HG02763 (cell line): Measurements from ENCODE around the gene SFMBT1.
A peak's percentile ranks its signal among the peaks of the same experiment; 100 is the strongest.

ENCODE experiments used
- ATAC-seq: cut with Tn5 transposase; IDR thresholded peaks from one replicate; pipeline ENCODE4 v1.9.1; 2021; ENCODE audit warnings: mild to moderate bottlenecking, moderate library complexity; ENCODE audit not compliant: unreplicated experiment

SFMBT1 gene

GRCh38 chr3:53045518-53046170, at the start of gene SFMBT1:
TSS of gene SFMBT1 (minus strand) at chr3:53046073. CDS start at chr3:52969128, 76,945 bp downstream.
- ATAC-seq = peak; percentile 49

- no peak for ATAC-seq
These were observed 47.1 kb upstream of the SFMBT1 start for GRCh38 chr3:53092942-53093341.

- ATAC-seq = no peak
These were observed 46.3 kb upstream of the SFMBT1 start for GRCh38 chr3:53092216-53092615.

- no peak for ATAC-seq
These were observed 45.1 kb upstream of the SFMBT1 start for GRCh38 chr3:53091011-53091410.

- no peak for ATAC-seq
These were observed 43.6 kb upstream of the SFMBT1 start for GRCh38 chr3:53089511-53089910.

GRCh38 chr3:53085476-53085875, 39.6 kb upstream of the SFMBT1 start:
- ATAC-seq = no peak

GRCh38 chr3:53084310-53085001, 38.6 kb upstream of the SFMBT1 start:
- ATAC-seq = no peak

GRCh38 chr3:53083949-53084309, 38.1 kb upstream of the SFMBT1 start:
- no peak for ATAC-seq

GRCh38 chr3:53083521-53083920, 37.6 kb upstream of the SFMBT1 start:
- ATAC-seq = no peak

- ATAC-seq = no peak
These were observed 36.9 kb upstream of the SFMBT1 start for GRCh38 chr3:53082736-53083135.

GRCh38 chr3:53081318-53081717, 35.4 kb upstream of the SFMBT1 start:
- ATAC-seq = no peak

- no peak for ATAC-seq
These were observed 34.8 kb upstream of the SFMBT1 start for GRCh38 chr3:53080612-53081205.

- ATAC-seq = no peak
These were observed 34.1 kb upstream of the SFMBT1 start for GRCh38 chr3:53079791-53080555.

- no peak for ATAC-seq
These were observed 33.3 kb upstream of the SFMBT1 start for GRCh38 chr3:53079147-53079546.

GRCh38 chr3:53078656-53079055, 32.8 kb upstream of the SFMBT1 start:
- ATAC-seq = no peak

- ATAC-seq = no peak
These were observed 31.8 kb upstream of the SFMBT1 start for GRCh38 chr3:53077476-53078220.

- no peak for ATAC-seq
These were observed 29.9 kb upstream of the SFMBT1 start for GRCh38 chr3:53075743-53076140.

- no peak for ATAC-seq
These were observed 29.2 kb upstream of the SFMBT1 start for GRCh38 chr3:53074761-53075742.

- ATAC-seq = no peak
These were observed 28.5 kb upstream of the SFMBT1 start for GRCh38 chr3:53074366-53074696.
